Keratinocyte (primary cell): Measurements from ENCODE around the gene SLC26A9.

Experiments
- EZH2 ChIP-seq: IDR thresholded peaks from one replicate; pipeline ENCODE4 v1.6.1; 2012; ENCODE audit warnings: inconsistent platforms, mild to moderate bottlenecking, low read length, moderate library complexity
- TF ChIP-seq, protein P1 (sequence below), 3 experiments: IDR thresholded peaks in 1 of 3; conservative IDR thresholded peaks in 1 of 3; optimal IDR thresholded peaks in 1 of 3; 2 replicates in 2 of 3; 3 replicates in 1 of 3; pipeline versions ENCODE3 to v1.5.1; 2011; ENCODE audit warnings: low read length in 3 of 3, mild to moderate bottlenecking in 3 of 3, moderate library complexity in 2 of 3, control low read depth in 1 of 3, inconsistent platforms in 1 of 3; ENCODE audit not compliant: insufficient read depth in 2 of 3; ENCODE audit errors: extremely low read depth in 1 of 3

DNA sequence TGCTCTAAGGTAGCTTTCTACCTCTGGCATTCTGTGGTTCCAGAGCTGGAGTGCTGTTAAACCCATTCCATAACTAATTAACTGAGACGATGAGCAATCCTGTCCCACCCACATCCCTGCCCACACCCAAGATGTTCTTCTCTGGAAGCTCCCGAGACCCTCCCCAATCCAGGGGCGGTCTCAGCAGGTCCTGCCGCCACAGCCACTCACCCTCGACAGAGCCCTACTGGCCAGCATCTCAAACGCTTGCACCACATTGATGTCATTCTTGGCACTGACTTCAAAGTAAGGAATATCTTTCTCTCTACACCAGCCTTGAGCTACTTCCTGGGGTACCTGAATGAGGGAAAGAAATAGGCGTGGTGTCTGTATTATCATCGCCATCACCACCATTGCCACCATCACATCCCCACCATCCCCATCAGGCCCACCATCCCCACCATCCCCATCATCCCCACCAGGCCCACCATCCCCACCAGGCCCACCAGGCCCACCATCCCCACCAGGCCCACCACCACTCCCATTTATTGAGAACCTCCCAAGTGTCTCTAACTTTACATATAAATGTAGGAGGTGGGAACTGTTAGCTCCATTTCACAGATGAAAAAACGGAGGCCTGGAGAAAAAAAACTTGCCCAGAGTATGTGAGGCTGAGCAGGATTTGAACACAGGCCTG, 42.2 kb upstream of the SLC26A9 start:
- TF ChIP-seq, protein P1, sequence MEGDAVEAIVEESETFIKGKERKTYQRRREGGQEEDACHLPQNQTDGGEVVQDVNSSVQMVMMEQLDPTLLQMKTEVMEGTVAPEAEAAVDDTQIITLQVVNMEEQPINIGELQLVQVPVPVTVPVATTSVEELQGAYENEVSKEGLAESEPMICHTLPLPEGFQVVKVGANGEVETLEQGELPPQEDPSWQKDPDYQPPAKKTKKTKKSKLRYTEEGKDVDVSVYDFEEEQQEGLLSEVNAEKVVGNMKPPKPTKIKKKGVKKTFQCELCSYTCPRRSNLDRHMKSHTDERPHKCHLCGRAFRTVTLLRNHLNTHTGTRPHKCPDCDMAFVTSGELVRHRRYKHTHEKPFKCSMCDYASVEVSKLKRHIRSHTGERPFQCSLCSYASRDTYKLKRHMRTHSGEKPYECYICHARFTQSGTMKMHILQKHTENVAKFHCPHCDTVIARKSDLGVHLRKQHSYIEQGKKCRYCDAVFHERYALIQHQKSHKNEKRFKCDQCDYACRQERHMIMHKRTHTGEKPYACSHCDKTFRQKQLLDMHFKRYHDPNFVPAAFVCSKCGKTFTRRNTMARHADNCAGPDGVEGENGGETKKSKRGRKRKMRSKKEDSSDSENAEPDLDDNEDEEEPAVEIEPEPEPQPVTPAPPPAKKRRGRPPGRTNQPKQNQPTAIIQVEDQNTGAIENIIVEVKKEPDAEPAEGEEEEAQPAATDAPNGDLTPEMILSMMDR (optimal IDR thresholded peaks at IDR 0.05 in 1 of 3, IDR thresholded peaks at IDR 0.05 in 1 of 3, conservative IDR thresholded peaks at IDR 0.05 in 1 of 3; ENCODE audit: extremely low read depth in 1 of 3, insufficient read depth in 2 of 3, low read length in 3 of 3), result no peak
- TF ChIP-seq EZH2, result no peak
